PC-3 (cell line): ENCODE results near the gene COL7A1.

Experiments used
- CTCF ChIP-seq: fragments of 300-600 bp; sonication (generic); conservative IDR thresholded peaks from 2 replicates; pipeline ENCODE4 v1.5.1; 2017; ENCODE audit warnings: antibody characterized with exemption, low read depth, mild to moderate bottlenecking, low read length
- EZH2 ChIP-seq: fragments of 300-600 bp; sonication (generic); IDR thresholded peaks from one replicate; pipeline ENCODE4 v1.6.1; 2017; ENCODE audit warnings: antibody characterized with exemption, mild to moderate bottlenecking, low read length; ENCODE audit not compliant: unreplicated experiment

DNA sequence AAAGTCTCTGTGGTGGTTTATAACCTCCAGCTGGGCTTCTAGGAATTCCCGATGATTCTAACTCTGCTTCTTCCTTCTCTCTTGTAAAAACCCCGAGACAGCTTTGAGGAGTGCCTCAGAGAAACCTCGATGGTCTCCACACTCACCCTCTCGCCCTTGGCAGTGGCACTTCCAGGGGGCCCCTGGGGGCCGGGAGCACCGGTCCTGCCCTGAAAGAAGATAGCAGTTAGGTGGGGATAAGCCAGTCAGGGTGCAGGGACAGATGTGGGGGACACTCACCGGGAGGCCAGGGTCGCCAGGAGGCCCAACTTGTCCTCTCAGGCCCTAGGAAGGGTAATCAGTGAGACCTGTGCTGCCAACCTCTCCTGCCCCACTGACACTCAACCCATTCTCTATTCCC is 9.7 kb downstream of the COL7A1 start:
- TF ChIP-seq CTCF (no peak), EZH2 (no peak)
